Hematopoietic multipotent progenitor cell treated with erythropoietin and hydrocortisone succinate and interleukin-3 and kit ligand, for 17 days (in vitro differentiated cells): ENCODE measurements around the gene ABCB11.
"Not testable (repeated sequence)": the region's sequence is repeated elsewhere in the genome, so short reads cannot be mapped to it uniquely, and the experiment has no call there.

ENCODE experiments used
- DNase-seq: peaks from one replicate; pipeline ENCODE4 v3.0.0-alpha.2; 2015; ENCODE audit warnings: low spot score

Gene ABCB11

GRCh38 chr2:169042856-169043255 lies 11.7 kb upstream of the ABCB11 start:
- DNase-seq: no peak

GRCh38 chr2:169041594-169041993 lies 10.5 kb upstream of the ABCB11 start:
- no peak for DNase-seq

DNA sequence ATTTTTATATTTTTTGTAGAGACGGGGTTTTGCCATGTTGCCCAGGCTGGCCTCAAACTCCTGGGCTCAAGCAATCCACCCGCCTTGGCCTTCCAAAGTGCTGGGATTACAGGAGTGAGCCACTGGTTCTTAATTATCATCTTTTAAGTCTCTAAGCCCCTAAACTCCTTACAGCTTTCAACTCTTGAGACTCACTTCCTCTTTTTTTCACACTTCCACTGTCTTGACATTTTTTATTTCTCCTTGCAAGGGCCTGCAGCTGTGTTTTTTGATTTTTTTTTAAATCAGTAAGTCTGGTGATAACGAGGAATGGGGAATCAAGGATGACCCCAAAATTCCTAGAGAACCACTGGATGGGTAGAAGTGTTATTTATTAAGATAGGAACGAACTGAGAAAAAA lies 8.6 kb upstream of the ABCB11 start:
- DNase-seq: no peak

DNA sequence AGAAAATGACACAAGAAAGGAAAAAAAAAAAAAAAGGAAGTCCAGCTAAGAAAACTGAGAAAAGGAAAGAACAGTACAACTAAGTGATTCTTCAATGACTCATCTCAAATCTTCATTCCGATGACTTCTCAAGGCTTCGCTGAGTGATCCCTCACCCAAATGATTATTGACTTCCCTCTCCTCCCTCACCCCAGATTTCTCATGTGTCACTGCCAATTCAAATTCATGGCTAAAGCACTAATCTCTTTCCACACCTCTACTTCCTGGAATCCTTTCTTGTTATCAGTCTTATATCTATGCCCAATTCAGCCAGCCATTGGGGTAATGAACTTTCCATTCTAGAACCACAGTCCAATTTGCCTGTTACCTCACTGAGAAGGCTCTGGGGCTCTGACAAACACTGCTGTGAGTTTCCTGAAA lies 7.2 kb upstream of the ABCB11 start:
- no peak for DNase-seq

- no peak for DNase-seq
These were observed 5.8 kb upstream of the ABCB11 start for GRCh38 chr2:169036736-169037440.

DNA sequence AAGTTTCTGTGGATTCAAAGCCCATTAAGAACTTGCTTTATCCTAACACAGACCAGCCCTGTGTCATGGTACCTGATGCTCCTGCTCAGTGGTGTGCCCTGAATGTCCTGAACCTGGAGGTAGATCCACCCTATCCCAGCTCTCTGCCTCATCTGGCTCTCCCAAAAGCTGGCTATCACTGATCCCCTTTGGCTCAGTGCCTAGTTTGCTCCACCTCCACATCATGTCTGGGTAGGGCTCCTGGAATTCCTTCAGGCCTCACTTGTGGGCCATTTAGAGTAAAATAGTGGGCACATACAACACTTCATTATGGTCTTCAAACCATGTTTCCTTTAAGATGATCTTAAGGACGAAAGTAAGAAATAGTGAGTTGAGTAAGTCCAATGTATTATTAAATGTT lies 4.8 kb upstream of the ABCB11 start:
- DNase-seq: no peak

DNA sequence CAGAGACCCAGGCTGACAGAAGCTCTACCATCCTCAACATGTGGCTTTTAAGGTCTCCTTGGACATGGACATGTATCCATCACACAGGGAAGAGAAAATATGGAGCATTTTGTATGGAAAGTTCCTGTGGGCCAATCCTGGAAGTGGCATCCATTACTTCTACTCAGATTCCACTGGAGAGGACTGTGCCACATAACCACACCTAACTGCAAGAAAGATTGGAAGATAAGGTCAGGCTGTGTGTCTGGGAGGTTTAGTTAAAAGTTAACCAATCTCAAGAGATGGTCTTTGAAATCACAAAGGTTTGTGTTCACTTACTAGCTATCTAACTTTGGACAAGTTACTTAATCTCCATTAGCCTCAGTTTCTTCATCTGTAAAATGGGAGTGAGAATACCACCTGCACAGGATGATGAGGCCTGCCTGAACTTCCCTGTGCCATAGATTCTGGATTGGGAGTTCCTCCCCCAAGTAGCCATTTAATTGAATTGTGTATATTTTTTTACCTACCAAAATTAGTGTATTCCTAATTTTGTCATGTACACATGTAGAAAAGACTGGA lies 3.9 kb upstream of the ABCB11 start:
- no peak for DNase-seq

GRCh38 chr2:169034256-169034655 lies 3.1 kb upstream of the ABCB11 start:
- no peak for DNase-seq

- DNase-seq: no peak
These were observed 1.8 kb downstream of the ABCB11 start for GRCh38 chr2:169029341-169029740.

DNA sequence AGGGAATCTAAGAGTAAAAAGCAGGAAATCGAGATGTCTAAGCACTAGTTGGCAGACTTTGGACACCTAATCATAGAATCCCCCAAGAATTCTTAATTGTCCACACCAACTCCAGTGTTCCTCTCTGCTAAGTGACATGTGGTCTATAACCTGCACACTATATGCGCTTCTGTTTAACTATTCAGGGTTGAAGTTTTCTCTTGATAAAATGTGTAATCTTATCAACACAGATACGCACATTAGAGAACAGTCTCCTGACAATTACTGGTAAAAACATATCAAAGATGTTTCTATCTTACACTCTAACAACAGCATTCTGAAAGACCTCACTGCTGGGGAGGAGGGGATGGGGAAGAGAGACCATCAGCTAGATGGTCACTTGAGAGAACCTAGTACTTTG lies 3.9 kb downstream of the ABCB11 start:
- DNase-seq: no peak

- DNase-seq: no peak
These were observed 5.1 kb downstream of the ABCB11 start for GRCh38 chr2:169026056-169026455.

- no peak for DNase-seq
These were observed 8.0 kb downstream of the ABCB11 start for GRCh38 chr2:169023161-169023560.

GRCh38 chr2:169018390-169018789 lies 12.7 kb downstream of the ABCB11 start:
- no peak for DNase-seq

GRCh38 chr2:169015943-169016342 lies 15.2 kb downstream of the ABCB11 start:
- no peak for DNase-seq

GRCh38 chr2:169014780-169015179 lies 16.3 kb downstream of the ABCB11 start:
- DNase-seq: no peak

DNA sequence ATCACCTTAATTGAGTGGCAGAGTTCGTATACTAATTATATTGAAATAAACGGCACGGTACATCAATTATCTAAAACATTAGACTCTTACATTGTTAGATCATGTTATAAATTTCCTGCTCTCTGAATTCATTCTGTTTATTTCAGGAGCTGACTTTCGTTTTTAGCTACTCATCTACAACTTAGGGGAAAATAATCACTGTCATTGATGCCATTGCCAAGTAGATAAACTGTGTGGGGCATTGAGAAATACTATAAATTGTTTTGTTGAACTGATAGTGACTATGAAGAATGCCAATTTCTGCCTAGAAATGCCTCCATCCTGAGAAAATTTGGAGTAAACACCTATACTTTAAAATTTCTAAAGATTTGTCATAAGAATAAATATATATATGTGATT lies 17.5 kb downstream of the ABCB11 start:
- DNase-seq: no peak

DNA sequence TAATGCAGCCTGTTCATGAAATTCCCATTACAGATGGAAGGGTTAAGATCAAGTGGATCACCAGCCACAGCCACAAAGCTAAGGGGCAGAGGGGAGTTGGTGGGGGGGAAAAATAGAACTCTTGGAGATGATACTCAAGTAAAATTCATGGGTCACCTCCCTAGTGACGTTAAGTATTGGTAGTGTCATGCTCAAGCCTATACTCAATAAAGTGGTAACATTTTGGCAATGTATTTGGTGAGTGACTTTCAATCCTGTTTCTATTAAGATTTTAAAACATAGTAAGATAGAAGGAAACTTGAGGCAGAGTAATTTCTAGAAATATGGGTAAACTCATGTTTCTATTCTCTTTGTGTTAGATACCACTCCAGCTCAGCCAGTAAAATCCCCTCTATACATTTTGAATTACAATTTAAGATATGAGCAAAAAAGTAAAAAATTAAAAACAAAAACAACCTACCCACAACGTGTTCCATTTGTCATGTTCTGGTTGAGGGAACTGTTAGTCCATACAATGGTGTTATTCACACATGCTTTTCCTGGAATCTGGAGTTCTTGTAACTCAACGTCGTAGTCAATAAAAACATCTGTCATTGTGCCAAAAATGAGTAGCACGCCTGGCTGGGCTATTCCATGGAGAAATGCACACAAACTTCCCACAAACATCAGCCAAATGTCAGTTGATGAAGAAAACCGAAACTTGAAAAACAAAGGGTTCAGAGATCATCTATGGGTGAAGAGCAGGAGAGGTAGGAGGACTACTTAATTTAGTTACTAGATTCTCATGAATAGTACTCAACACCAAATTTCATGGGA lies 18.1 kb downstream of the ABCB11 start:
- no peak for DNase-seq

DNA sequence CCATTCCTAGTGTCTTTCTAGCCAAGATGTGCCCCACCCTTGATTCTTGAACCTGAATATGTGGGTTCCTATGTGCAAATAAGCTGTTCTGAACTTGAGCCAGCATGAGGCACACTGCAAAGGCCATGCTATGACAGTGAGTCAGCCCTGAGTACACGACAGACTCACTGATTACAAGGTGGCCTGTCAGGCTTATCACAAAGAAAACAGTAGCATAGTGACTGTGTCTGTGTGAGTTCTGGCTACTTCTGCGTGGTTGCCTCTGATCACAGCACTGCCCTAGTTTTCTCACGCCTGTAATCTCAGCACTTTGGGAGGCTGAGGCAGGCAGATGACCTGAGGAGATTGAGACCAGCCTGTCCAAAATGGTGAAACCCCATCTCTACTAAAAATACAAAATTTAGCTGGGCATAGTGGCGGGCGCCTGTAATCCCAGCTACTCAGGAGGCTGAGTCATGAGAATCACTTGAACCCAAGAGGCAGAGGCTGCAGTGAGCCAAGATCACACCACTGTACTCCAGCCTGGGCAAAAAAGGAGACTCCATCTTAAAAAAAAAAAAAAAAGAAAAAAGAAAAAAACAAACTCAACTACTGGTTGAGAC lies 18.8 kb downstream of the ABCB11 start:
- not testable (repeated sequence) for DNase-seq

DNA sequence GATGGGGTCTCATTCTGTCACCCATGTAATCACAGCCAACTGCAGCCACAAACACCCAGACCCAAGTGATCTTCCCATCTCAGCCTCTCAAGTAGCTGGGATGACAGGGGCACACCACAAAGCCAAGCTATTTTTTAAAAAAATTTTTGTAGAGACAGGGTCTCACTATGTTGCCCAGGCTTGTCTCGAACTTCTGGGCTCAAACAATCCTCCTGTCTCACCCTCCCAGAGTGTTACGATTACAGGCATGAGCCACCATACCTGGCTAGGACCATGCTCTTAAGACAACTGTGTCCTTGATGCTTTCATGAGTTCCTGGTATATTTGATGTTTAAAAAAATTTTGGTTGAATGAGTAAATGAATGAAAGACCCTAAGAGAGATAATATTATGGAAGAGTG lies 19.4 kb downstream of the ABCB11 start:
- DNase-seq: no peak

- DNase-seq: no peak
These were observed 20.3 kb downstream of the ABCB11 start for GRCh38 chr2:169010633-169011460.

DNA sequence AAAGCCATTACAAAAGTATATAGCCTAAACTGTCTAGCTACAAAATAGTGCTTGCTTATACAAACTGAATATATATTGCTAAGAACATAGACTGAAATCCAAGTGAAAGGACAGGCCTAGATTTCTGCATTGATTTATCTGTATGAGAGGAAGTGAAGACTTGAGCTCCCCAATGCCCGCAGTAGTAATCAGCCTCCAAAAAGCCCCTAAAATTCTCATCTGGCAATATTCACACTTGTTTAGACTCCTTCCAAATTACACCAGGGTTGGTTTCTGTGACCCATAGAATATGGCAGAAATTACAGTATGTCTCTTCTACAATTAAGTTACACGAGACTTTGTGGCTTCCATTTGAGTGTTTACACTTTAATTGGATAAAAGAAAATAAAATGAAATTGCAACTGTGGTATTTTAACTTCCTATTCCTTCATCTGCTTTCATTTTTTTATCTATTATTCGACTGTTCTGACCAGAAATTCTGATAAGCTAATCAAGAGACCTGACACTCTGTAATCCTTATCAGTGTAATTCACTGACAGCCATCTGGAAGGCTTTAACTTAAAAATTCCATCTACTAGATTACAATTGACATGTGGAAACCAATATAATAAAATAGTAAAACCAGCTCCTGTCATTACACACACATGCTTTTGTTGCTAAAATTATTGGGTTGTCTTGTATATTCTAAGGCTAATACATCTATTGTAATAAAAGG lies 21.1 kb downstream of the ABCB11 start:
- DNase-seq: no peak
